ENCODE results near the gene LUZP1.

The LUZP1 gene

GRCh38 chr1:23080885-23081284, 87.8 kb downstream of the LUZP1 start:
- DNase-seq, result no peak

GRCh38 chr1:23079025-23079424, 89.6 kb downstream of the LUZP1 start:
- no peak for DNase-seq

- DNase-seq, result no peak
These were observed 94.6 kb downstream of the LUZP1 start for GRCh38 chr1:23074012-23074411.

- no peak for DNase-seq
These were observed 99.0 kb downstream of the LUZP1 start for GRCh38 chr1:23069675-23070074.

GRCh38 chr1:23069149-23069548, 99.5 kb downstream of the LUZP1 start:
- DNase-seq, result no peak

GRCh38 chr1:23066075-23066474, 102.6 kb downstream of the LUZP1 start:
- DNase-seq, result no peak

- DNase-seq, result no peak
These were observed 103.3 kb downstream of the LUZP1 start for GRCh38 chr1:23065385-23065784.

- DNase-seq, result no peak
These were observed 106.4 kb downstream of the LUZP1 start for GRCh38 chr1:23062271-23062670.

GRCh38 chr1:23057301-23057700, 111.4 kb downstream of the LUZP1 start:
- no peak for DNase-seq

GRCh38 chr1:23051290-23051909, 117.3 kb downstream of the LUZP1 start:
- no peak for DNase-seq

- no peak for DNase-seq
These were observed 118.5 kb downstream of the LUZP1 start for GRCh38 chr1:23050201-23050600.

- DNase-seq, result no peak
These were observed 124.6 kb downstream of the LUZP1 start for GRCh38 chr1:23044035-23044434.

- DNase-seq, result no peak
These were observed 128.1 kb downstream of the LUZP1 start for GRCh38 chr1:23040509-23040908.

GRCh38 chr1:23039308-23039826, 129.3 kb downstream of the LUZP1 start:
- DNase-seq, result no peak

- no peak for DNase-seq
These were observed 131.4 kb downstream of the LUZP1 start for GRCh38 chr1:23037081-23037740.

GRCh38 chr1:23035823-23036452, 132.7 kb downstream of the LUZP1 start:
- no peak for DNase-seq

All from activated CD4-positive, alpha-beta T cell treated with anti-CD3 and anti-CD28 coated beads, Interleukin-2, Interleukin-6, amounts not matched to agents 100 ng/mL and 50 ng/mL, durations not matched to agents 16 hours and 8 hours (primary cell).